ENCODE measurements around the gene PRKCG.

Gene PRKCG

GRCh38 chr19:53900191-53900860 is 18.3 kb downstream of the PRKCG start:
- no peak for DNase-seq

GRCh38 chr19:53903055-53903680 is 21.2 kb downstream of the PRKCG start:
- DNase-seq = no peak

DNA sequence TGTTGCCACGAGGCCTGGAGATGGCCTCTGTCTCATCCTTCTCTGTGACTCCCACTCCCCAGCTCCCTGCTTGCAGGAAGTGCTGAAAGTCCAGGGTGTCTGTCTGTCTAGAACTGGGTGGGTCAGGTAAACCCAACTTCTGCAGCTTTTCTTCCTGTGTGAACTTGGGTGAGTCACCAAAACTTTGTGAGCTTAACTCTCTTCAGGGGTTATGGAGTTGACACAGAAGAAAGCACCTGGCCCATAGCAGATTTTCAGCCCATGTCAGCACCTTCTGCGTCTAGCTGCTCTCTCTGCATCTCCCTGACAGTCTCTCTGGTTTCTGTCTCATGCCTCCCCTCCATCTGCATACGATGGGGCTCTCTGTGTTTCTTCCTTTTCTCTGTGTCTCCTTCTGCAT is 22.9 kb downstream of the PRKCG start:
- no peak for DNase-seq

DNA sequence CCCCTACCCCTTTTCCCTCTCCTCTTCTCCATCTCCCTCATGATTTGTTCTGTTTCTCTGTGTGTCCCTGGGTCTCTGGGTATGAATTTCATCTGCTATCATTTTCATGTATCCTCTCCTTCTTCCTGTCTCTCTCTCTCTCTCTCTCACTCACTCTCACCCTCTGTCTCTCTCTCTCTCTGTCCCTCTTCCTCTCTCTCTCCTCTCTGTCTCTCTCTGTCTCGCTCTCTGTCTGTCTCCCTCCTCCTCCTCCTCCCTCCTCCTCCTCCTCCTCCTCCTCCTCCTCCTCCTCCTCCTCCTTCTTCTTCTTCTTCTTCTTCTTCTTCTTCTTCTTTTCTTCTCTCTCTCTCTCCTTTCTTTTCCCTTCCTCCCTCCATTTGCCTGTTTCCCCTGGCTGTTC is 23.8 kb downstream of the PRKCG start:
- no peak for DNase-seq

DNA sequence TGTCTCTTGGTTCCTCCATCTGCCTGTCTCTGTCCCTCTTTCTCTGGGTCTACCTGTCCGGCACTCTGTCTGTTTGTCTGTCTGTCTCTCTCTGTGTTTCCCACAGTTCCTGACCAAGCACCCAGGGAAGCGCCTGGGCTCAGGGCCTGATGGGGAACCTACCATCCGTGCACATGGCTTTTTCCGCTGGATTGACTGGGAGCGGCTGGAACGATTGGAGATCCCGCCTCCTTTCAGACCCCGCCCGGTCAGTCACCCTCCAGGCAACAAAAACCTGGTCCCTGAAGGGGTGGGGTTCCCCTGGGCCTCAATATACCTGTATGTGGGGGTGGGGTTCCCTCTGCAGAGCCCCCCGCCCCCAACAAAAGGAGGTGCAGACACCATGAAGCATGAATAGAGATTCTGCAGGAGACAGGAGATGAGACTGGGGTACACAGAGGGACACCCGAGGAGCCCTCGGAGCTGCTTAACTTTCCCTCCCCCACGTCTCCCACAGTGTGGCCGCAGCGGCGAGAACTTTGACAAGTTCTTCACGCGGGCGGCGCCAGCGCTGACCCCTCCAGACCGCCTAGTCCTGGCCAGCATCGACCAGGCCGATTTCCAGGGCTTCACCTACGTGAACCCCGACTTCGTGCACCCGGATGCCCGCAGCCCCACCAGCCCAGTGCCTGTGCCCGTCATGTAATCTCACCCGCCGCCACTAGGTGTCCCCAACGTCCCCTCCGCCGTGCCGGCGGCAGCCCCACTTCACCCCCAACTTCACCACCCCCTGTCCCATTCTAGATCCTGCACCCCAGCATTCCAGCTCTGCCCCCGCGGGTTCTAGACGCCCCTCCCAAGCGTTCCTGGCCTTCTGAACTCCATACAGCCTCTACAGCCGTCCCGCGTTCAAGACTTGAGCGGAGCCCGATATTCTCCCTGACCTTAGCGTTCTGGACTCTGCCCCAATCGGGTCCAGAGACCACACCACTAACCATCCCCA is 24.5 kb downstream of the PRKCG start:
- no peak for DNase-seq

- DNase-seq = no peak
Measured at GRCh38 chr19:53907193-53907581, 25.2 kb downstream of the PRKCG start.

DNA sequence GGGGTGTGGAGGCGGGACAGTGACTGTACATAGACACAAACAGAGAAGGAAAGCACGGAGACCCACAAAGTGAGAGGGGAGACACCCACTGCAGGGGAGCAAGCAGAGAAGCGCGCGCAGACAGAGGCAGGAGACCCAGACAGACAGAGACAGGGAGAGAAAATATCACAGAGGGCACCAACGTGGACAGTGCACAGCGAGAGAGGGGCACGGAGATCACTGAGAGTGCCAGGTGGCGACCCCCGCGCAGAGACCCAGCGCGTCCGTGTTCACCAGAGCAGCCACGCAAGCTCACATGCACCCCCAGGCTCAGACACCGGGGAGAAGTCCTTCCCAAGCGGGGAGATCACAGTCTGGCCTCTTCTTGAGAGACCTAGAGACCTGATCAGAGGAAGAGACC is 25.7 kb downstream of the PRKCG start:
- no peak for DNase-seq

GRCh38 chr19:53908106-53908934 is 26.3 kb downstream of the PRKCG start:
- no peak for DNase-seq

GRCh38 chr19:53908935-53909415 is 27.0 kb downstream of the PRKCG start, which contains the start of gene CACNG7:
TSS of gene CACNG7 (plus strand) at chr19:53909278. CDS start at chr19:53912832, 3,554 bp downstream.
- no peak for DNase-seq

- no peak for DNase-seq
Measured at GRCh38 chr19:53909471-53910169, 27.6 kb downstream of the PRKCG start.

DNA sequence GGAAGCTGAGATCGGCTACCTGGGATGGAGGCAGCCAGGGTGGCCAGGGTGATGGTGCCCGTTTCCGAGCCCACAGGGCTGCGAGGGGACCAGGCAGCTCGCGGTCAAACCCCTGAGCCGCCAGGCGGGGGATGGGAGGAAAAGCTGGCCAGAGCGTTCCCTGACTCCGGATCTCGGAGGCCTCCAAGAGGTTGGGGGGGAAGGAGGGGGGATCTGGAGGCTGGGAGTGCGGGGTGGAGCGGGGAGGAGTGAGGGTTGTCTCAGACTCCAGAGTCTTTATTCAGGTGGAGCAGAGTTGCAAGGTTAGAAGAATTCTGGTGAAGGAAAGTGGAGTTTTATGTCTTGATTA is 28.1 kb downstream of the PRKCG start:
- no peak for DNase-seq

DNA sequence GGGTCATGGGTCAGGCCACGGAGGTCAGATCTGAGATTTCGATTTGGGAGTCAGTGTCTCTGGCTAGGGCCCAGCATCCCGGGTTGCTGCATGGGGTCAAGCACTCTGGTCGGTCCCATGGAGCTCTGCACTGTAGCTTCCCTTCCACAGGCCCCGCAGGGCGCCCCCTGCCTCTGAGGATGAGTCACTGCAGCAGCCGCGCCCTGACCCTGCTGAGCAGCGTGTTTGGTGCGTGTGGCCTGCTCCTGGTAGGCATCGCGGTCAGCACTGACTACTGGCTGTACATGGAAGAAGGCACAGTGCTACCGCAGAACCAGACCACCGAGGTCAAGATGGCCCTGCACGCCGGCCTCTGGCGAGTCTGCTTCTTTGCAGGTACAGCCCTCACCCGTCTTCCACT is 30.7 kb downstream of the PRKCG start:
- no peak for DNase-seq

DNA sequence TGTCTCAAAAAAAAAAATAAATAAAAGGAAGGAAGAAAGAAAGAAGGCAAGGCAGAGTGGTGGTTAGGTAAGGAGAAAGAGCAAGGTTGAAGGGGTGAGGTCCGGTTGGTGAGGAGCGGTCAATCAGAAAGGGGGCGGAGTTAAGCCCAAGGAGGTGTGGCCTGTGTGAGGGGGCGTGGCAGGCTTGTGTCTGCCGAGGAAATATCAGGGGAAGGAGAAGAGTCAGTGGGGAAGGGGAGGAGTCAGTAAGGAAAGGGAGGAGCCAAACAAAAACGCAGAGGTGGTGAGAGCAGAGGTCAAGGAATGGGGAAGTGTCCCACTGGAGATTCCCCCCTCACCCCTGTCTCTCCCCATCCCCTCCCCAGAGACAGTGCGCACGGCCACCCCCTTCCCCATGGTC is 33.0 kb downstream of the PRKCG start:
- no peak for DNase-seq

GRCh38 chr19:53916004-53916403 is 34.0 kb downstream of the PRKCG start:
- DNase-seq = no peak

- DNase-seq = no peak
Measured at GRCh38 chr19:53917356-53917755, 35.4 kb downstream of the PRKCG start.

- DNase-seq = no peak
Measured at GRCh38 chr19:53927739-53928138, 45.7 kb downstream of the PRKCG start.

DNA sequence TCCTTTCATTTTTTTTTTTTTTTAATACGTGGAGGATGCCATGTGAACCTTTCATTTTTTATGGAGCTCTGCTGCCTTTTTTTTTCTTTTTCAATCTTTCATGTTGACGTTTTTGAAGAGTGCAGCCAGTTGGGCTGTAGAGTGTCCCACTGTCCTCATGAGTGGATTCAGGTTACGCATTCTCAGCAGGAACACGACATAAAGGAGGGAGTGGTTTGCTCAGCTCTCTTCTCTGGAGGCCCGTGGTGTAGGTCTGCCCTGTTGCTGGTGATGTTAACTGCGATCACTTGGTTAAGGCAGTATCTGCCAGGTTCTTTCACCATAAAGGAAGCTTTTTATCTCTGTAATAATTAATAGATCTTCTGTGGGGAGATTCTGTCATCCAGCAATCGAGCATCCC is 54.0 kb downstream of the PRKCG start:
- DNase-seq = no peak

- no peak for DNase-seq
Measured at GRCh38 chr19:53942001-53942786, 60.2 kb downstream of the PRKCG start.

- no peak for DNase-seq
Measured at GRCh38 chr19:53944416-53944815, 62.4 kb downstream of the PRKCG start.

- no peak for DNase-seq
Measured at GRCh38 chr19:53944933-53945332, 62.9 kb downstream of the PRKCG start.

GRCh38 chr19:53945441-53945840 is 63.4 kb downstream of the PRKCG start:
- no peak for DNase-seq
